ENCODE results near the gene SEMA6D. TPM values are rescaled to one million over a fixed set of nuclear protein-coding genes. Genes with fewer than 3 reads are reported as not detected.

The SEMA6D gene
- total RNA-seq, result not detected

DNA sequence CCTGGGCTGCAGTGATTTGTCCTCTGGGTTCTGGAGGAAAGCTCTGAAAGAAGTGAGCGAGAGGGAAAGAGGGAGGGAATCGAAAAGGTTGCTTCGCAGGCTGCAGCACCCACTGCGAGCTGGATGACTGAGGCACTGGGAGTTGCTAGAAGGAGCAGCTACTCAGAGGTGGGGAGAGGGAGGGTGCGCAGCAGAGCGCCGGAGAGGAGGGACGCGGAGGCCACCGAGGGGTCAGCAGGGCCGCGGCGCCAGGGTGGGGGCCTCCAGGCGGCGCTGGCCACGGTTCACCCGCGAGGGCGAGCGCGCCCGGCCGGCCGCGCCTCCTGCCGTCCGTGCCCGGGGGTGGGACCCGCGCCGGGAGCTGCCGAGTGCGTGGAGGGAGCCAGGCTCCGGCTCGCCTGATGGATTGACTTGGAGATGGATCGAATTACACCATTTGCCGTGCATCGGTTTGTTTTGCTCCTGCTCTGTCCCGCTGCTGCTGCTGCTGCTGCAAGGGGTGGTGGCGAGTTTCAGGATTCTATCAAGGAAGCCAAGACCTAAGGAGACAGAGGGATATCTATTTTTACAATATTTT lies at the start of gene SEMA6D:
TSS of gene SEMA6D (plus strand) at position 470 of the 577 bp plus-strand sequence. CDS start 42,294 bp downstream, outside the sequence.
- peak within 1 kb of the TSS; percentile 25 for H3K27ac Mint-ChIP-seq
- no peaks in the 10 kb centered on the region for H3K36me3 Mint-ChIP-seq (ENCODE audit: low read depth)
- DNase-seq, result no peak
- ChIA-PET CTCF (no interaction called here), POLR2A (no interaction called here)
- H3K9me3 Mint-ChIP-seq, result no peaks in the 10 kb centered on the region
- H3K4me1 Mint-ChIP-seq, result peaks cover 1% of the 10 kb centered on the region
- H3K4me3 Mint-ChIP-seq, result no peak within 1 kb of the TSS
- peaks cover 53% of the 10 kb centered on the region for H3K27me3 Mint-ChIP-seq

DNA sequence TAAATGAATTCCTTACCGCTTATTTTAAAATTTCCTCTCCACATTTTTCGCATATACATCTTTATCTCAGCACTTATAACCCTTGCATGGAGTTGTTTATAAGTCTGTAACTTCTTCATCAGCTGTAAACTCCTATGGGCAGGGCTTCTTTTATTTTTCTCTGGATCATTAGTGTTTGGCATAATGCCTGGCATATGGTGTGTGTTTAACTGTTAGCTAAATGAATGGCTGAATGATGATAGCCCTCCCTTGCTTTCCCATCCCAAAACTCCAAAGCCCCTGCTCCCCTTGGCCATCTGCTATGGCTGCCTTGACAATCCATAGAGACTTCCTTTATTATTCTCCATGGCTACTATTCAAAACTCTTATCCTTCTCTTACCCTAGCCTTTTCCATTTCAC lies 48.1 kb upstream of the SEMA6D start:
- Mint-ChIP-seq H3K36me3 (ENCODE audit: low read depth) (no peaks in the 10 kb centered on the region), H3K27ac (no peak overlapping the region), H3K4me1 (no peaks in the 10 kb centered on the region), H3K9me3 (no peaks in the 10 kb centered on the region), H3K4me3 (no peak overlapping the region), H3K27me3 (no peaks in the 10 kb centered on the region)
- POLR2A ChIA-PET, result no interaction called here
- no peak for DNase-seq
- CTCF ChIA-PET, result no interaction called here

GRCh38 chr15:47670365-47670764 lies 46.9 kb upstream of the SEMA6D start:
- CTCF ChIA-PET, result no interaction called here
- no peaks in the 10 kb centered on the region for H3K9me3 Mint-ChIP-seq
- H3K4me1 Mint-ChIP-seq, result no peaks in the 10 kb centered on the region
- no peak for DNase-seq
- POLR2A ChIA-PET, result no interaction called here
- H3K36me3 Mint-ChIP-seq (ENCODE audit: low read depth), result no peaks in the 10 kb centered on the region
- no peaks in the 10 kb centered on the region for H3K27me3 Mint-ChIP-seq
- H3K4me3 Mint-ChIP-seq, result no peak overlapping the region
- H3K27ac Mint-ChIP-seq, result no peak overlapping the region

- CTCF ChIA-PET, result no interaction called here
- H3K4me1 Mint-ChIP-seq, result no peaks in the 10 kb centered on the region
- no peak overlapping the region for H3K4me3 Mint-ChIP-seq
- H3K27ac Mint-ChIP-seq, result no peak overlapping the region
- no peaks in the 10 kb centered on the region for H3K9me3 Mint-ChIP-seq
- POLR2A ChIA-PET, result no interaction called here
- no peaks in the 10 kb centered on the region for H3K36me3 Mint-ChIP-seq (ENCODE audit: low read depth)
- no peak for DNase-seq
- no peaks in the 10 kb centered on the region for H3K27me3 Mint-ChIP-seq
These were observed 44.0 kb upstream of the SEMA6D start for GRCh38 chr15:47673232-47673761.

GRCh38 chr15:47674586-47675232 lies 42.6 kb upstream of the SEMA6D start:
- CTCF ChIA-PET, result no interaction called here
- H3K9me3 Mint-ChIP-seq, result no peaks in the 10 kb centered on the region

DNA sequence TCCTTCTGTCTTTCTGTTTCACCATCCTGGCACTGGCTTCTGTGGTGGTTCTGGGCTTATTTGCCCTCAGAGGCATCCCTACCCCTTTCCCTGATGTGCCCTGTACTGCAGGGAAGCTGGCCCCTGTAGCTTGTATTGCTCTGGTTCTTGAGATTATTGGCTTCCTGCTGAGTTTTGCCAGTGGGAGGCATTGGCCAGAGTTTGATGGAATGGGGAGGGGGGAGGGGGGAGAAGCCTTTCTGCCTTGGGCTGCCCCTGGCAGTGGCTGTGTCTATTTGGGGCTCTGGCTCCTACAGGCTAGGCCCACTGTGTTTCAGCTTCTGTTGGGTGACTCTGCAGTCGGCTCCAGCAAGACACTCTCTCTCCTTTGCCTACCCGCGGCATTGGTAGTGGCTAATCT lies 41.6 kb upstream of the SEMA6D start:
- no peak for DNase-seq
- no peaks in the 10 kb centered on the region for H3K4me1 Mint-ChIP-seq
- no peaks in the 10 kb centered on the region for H3K36me3 Mint-ChIP-seq (ENCODE audit: low read depth)
- no peaks in the 10 kb centered on the region for H3K9me3 Mint-ChIP-seq
- H3K4me3 Mint-ChIP-seq, result no peak overlapping the region
- H3K27me3 Mint-ChIP-seq, result no peaks in the 10 kb centered on the region
- H3K27ac Mint-ChIP-seq, result no peak overlapping the region
- ChIA-PET POLR2A (no interaction called here), CTCF (no interaction called here)

More at GRCh38 chr15:47674586-47675232, 42.6 kb upstream of the SEMA6D start:
- Mint-ChIP-seq H3K4me3 (no peak overlapping the region), H3K4me1 (no peaks in the 10 kb centered on the region), H3K27me3 (no peaks in the 10 kb centered on the region), H3K27ac (no peak overlapping the region), H3K36me3 (ENCODE audit: low read depth) (no peaks in the 10 kb centered on the region)
- POLR2A ChIA-PET, result no interaction called here
- no peak for DNase-seq

GRCh38 chr15:47678040-47678439 lies 39.3 kb upstream of the SEMA6D start:
- no peak for DNase-seq
- H3K4me1 Mint-ChIP-seq, result no peaks in the 10 kb centered on the region
- H3K9me3 Mint-ChIP-seq, result no peaks in the 10 kb centered on the region
- no peak overlapping the region for H3K4me3 Mint-ChIP-seq
- no peaks in the 10 kb centered on the region for H3K27me3 Mint-ChIP-seq
- ChIA-PET CTCF (interaction anchor here (0.7 kb wide), 1 partner anchor 973 kb away, joined by 3 read pairs; no protein-coding TSS in a partner anchor), POLR2A (no interaction called here)
- H3K36me3 Mint-ChIP-seq (ENCODE audit: low read depth), result no peaks in the 10 kb centered on the region
- H3K27ac Mint-ChIP-seq, result no peak overlapping the region

DNA sequence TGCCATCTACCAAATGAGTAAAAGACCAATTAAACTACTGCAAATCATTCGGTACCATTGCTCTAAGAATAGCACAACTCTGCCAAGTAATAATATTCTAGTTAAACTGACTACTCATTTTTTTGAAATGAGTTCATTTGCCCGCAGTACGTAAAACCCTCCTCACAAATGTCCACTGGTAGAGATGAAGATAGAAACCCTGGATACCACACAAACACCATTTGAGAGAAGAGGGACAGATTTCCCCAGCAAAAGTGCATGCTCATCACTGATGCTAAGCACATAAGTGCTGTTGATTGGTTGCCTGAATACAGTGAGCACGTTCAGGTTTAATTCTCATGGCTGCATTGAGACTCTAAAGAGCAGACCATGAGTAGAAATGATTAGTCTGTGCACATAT lies 34.6 kb upstream of the SEMA6D start:
- Mint-ChIP-seq H3K4me3 (no peak overlapping the region), H3K9me3 (no peaks in the 10 kb centered on the region), H3K36me3 (ENCODE audit: low read depth) (no peaks in the 10 kb centered on the region), H3K27me3 (no peaks in the 10 kb centered on the region), H3K27ac (no peak overlapping the region), H3K4me1 (no peaks in the 10 kb centered on the region)
- no peak for DNase-seq
- ChIA-PET POLR2A (no interaction called here), CTCF (no interaction called here)

DNA sequence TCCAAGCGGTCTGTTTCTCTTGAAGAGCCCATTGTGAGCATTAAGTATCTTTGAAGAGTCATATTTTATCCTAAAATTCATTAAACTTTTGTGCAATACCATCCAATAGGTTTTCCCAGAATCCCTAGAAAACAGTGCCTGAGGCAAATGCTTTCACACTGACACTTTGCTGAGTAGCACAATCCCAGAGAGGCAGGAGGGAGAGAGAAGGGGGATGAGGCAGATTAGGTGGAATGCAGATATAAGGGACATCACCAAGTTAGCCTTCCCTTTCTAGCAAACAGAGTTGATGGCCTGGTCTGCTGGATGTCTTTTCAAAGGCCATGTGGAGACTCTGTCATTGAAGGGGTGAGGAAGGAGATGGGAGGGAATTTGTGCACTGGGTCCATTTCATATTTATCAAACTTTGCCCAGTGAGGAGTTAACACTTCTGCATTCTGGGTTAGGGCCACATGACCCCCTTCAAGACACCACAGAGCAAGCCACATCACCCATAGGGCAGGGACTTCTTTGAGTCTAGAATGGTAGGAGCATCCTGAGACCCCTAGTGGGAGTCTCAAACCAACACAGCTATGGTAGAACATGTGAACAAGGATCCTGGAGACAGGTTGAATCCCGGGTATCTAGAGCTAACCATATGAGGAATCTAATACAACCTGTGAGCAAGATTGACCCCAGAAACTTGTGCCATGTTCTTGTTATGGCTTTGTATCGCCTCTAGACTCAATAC lies 32.0 kb upstream of the SEMA6D start:
- no peaks in the 10 kb centered on the region for H3K27me3 Mint-ChIP-seq
- H3K27ac Mint-ChIP-seq, result no peak overlapping the region
- ChIA-PET POLR2A (no interaction called here), CTCF (no interaction called here)
- no peaks in the 10 kb centered on the region for H3K9me3 Mint-ChIP-seq
- H3K4me1 Mint-ChIP-seq, result no peaks in the 10 kb centered on the region
- H3K36me3 Mint-ChIP-seq (ENCODE audit: low read depth), result no peaks in the 10 kb centered on the region
- H3K4me3 Mint-ChIP-seq, result no peak overlapping the region
- no peak for DNase-seq

- CTCF ChIA-PET, result no interaction called here
These were observed 28.7 kb upstream of the SEMA6D start for GRCh38 chr15:47688573-47689086.

DNA sequence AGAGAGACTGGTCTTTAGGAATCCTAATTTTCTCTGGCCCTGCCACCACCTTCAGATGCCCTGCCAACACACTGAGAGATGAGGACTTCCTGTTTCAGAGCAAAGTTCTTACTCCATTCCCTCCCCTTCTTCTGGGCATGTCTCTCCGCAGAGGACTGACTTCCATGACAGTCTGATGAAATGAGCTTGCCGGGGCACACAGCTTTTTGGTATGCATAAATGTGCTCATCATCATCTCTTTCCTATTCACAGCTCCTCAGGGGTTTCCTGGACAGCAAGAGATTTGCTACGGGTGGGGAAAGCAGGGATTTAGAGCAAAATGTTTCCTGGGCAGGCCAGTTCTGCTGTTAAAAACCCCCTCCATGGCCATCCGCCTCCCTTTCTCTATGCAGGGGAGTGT lies 27.6 kb upstream of the SEMA6D start:
- H3K36me3 Mint-ChIP-seq (ENCODE audit: low read depth), result no peaks in the 10 kb centered on the region
- CTCF ChIA-PET, result interaction anchor here (0.6 kb wide), 1 partner anchor 226 kb away, joined by 3 read pairs; no protein-coding TSS in a partner anchor
- H3K9me3 Mint-ChIP-seq, result no peaks in the 10 kb centered on the region
- DNase-seq, result no peak
- no peaks in the 10 kb centered on the region for H3K27me3 Mint-ChIP-seq
- H3K4me3 Mint-ChIP-seq, result no peak overlapping the region
- H3K27ac Mint-ChIP-seq, result no peak overlapping the region
- POLR2A ChIA-PET, result no interaction called here
- no peaks in the 10 kb centered on the region for H3K4me1 Mint-ChIP-seq

More at GRCh38 chr15:47688573-47689086, 28.7 kb upstream of the SEMA6D start:
- Mint-ChIP-seq H3K4me1 (no peaks in the 10 kb centered on the region), H3K4me3 (no peak overlapping the region), H3K9me3 (no peaks in the 10 kb centered on the region), H3K27ac (no peak overlapping the region), H3K36me3 (ENCODE audit: low read depth) (no peaks in the 10 kb centered on the region), H3K27me3 (no peaks in the 10 kb centered on the region)
- DNase-seq, result no peak
- POLR2A ChIA-PET, result no interaction called here

DNA sequence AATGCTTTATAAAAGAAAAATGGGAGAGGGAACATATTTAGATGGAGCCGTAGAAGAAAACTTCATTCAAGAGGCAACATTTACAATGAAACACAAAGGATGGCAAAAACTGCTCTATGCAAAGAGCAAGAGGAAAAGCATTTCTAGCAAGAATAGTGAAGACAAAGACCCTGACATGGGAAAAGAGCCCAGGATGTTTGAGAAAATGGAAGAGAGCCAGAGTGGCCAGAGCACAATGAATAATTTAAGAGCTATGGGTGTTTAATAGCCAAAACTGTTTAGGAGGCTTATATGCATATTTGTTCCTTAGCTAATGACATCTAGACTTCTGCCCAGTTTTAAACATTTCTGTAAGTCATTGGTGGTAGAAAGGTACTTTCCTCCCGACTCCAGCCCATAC lies 25.4 kb upstream of the SEMA6D start:
- no peaks in the 10 kb centered on the region for H3K36me3 Mint-ChIP-seq (ENCODE audit: low read depth)
- no peaks in the 10 kb centered on the region for H3K9me3 Mint-ChIP-seq
- CTCF ChIA-PET, result no interaction called here
- POLR2A ChIA-PET, result no interaction called here
- no peaks in the 10 kb centered on the region for H3K4me1 Mint-ChIP-seq
- no peak overlapping the region for H3K4me3 Mint-ChIP-seq
- no peak for DNase-seq
- no peak overlapping the region for H3K27ac Mint-ChIP-seq
- H3K27me3 Mint-ChIP-seq, result no peaks in the 10 kb centered on the region

- H3K36me3 Mint-ChIP-seq (ENCODE audit: low read depth), result no peaks in the 10 kb centered on the region
- H3K27ac Mint-ChIP-seq, result no peak overlapping the region
- POLR2A ChIA-PET, result no interaction called here
- H3K9me3 Mint-ChIP-seq, result no peaks in the 10 kb centered on the region
- DNase-seq, result no peak
- H3K4me3 Mint-ChIP-seq, result no peak overlapping the region
- no peaks in the 10 kb centered on the region for H3K4me1 Mint-ChIP-seq
- H3K27me3 Mint-ChIP-seq, result no peaks in the 10 kb centered on the region
- CTCF ChIA-PET, result no interaction called here
These were observed 21.0 kb upstream of the SEMA6D start for GRCh38 chr15:47696351-47696750.

Data from activated CD4-positive, alpha-beta T cell treated with anti-CD3 and anti-CD28 coated beads, Interleukin-2, amount 10 ng/mL, durations not matched to agents 7 days and 5 days (primary cell).